GM10847 (cell line): Measurements from ENCODE around the gene MMEL1.

Experiments used
- POLR2A ChIP-seq: IDR thresholded peaks from 2 replicates; pipeline ENCODE4 v1.6.1; 2011; ENCODE audit not compliant: insufficient read length; ENCODE audit errors: extremely low read depth

MMEL1 gene

DNA sequence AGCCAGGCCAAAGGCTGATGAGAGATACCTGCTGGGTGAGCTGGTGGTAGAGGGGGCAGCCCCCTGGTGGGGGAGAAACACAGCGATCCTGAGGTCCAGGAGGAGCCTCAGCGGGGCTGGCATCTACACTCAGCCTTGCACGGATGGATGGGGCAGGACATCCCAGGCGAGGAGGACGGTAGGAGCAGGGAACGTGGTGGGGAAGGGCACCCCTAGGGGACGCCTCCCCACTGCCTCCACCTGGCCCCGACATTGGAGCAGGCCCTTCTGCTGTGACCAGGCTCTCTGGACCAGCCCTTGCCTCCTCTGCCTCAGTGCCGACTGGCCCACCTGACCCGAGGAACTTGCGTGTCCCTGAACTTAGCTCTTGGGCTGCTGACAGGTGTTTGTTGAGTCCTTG, 6.4 kb upstream of the MMEL1 start:
- no peak for TF ChIP-seq POLR2A

DNA sequence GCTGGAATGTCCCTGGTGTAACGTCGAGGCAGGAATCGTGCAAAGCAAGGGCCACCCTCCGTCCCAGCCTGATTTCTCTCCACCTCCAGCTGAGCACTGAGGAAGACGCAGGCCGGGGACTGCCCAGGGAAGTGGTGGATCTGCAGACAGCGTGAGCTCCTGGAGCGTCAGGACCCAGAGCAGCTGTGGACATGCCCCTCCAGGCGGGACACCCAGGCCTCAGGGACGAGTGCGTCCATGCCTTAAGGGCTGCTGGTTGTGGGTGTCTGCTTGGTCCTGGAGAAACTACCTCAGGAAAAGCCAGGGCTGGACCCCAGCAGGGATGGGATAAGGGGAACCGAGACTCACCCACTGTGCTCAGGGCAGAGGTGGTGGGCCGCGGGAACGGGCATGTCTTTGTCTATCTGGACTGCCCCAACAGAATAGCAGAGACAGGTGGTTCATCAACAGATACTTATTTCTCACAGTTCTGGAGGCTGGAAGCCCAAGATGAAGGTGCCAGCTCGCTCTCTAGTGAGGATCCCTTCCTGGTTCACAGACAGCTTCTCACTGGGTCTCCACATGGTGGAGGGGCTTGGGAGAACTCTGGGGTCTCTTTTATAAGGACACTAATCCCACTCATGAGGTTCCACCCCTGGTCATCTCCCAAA, 5.8 kb upstream of the MMEL1 start:
- no peak for TF ChIP-seq POLR2A

DNA sequence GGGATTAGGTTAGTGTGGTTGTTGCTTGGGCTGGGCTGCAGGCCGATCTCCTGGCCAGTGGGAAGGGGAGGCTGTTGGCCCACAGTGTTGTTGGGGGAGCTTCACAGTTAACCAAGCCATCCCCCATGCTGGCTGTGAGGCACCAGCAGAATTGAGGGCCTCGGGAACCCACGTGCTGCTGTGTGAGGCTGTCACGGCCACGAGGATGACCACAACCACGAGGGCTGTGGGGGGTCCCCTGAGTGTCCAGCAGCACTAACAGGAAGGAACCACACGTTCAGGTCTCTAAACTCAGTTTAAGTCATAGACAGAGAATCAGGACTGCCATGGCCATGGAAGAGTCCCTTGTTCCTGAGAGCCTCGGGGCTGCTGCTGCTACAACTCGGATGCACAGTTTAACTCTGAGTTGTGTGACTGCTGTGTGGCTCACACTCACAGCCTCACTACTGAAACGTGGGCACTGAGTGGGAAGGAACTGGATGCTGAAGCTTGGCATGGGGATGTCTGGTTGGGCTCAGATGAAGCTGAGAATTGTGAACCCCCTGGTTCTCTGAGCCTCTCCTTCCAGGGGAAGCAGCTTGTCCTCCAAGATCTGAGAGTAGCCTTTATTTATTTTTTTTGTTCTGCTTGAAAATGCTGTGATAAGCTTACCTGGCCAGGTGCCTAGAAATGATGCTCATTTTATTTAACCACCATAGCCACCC, 4.8 kb upstream of the MMEL1 start:
- TF ChIP-seq POLR2A, result no peak

DNA sequence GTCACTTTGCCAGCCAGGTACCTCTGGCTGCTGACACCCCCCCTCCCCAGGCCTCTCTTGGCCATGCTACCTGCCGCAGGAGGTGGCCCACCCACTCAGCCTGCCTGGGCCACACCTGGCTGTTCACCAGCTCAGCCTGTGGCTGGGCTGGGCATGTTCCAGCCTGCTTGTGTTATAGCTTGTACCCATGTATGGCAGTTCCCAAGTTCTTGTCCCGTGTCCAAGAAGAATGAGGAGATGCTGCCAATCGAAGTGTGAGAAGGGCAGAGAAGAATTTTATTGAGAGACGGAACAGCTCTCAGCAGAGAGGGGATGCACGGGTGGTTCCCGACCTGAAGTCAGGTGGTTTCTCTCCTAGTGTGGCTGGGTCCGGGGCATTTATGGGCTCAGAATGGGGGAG, 3.9 kb upstream of the MMEL1 start:
- TF ChIP-seq POLR2A, result no peak

DNA sequence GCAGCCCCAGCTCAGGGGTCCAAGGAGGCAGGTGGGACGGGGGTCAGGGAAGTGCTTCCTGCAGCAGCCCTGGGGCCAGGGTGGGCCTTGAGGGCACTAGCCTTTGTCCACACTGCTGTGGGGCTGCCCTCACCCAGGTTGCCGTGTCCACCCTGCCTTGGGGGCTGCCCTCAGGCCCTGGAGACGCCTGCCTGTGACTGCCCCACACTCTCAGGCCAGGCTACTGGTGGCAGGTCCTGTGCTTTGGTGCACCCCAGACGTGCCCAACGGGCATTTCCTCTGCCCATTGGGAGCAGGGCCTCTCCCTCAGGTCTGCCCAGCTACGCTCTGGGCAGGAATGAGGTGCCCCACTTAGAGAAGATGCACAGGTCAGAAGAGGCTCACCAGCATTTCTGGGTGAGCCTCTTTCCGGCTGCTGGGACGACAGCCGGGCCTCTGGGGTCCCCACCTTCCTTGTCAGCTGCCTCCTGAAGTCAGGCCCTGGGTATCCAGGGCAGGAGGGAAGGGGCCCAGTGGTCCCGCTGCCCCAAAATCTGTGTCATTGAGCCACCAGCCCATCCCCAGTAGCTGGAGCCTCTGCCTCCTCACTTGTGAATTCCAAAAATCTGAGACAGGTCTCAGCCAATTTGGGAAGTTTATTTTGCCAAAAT, 2.7 kb upstream of the MMEL1 start:
- TF ChIP-seq POLR2A, result no peak

DNA sequence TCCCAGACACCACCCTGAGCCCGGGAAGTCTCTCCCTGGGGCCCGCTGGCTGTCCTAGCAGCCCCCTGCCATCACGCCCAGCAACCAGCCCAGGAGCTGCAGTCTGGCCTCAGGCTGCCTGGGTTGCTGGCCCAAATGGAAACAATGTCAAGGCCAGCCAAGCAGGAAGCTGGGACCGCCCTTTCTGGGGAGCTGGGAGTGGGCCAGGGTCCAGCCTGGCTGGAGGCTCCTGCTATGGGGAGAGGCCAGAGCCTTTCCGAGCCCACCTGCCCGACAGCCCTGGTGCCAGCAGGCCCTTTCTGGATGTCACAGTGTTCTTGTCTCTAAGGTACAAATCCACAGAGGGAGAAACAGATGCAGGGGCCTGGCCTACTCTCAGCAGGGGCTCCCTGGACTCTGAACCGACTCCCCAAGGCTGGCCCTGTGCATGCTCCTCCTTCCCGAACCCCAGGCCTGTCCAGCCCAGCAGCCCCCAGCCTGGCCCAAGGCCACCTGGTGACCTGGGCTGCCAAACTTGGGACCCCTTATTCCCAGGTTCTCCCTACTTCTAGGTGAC, 1.2 kb upstream of the MMEL1 start:
- no peak for TF ChIP-seq POLR2A

DNA sequence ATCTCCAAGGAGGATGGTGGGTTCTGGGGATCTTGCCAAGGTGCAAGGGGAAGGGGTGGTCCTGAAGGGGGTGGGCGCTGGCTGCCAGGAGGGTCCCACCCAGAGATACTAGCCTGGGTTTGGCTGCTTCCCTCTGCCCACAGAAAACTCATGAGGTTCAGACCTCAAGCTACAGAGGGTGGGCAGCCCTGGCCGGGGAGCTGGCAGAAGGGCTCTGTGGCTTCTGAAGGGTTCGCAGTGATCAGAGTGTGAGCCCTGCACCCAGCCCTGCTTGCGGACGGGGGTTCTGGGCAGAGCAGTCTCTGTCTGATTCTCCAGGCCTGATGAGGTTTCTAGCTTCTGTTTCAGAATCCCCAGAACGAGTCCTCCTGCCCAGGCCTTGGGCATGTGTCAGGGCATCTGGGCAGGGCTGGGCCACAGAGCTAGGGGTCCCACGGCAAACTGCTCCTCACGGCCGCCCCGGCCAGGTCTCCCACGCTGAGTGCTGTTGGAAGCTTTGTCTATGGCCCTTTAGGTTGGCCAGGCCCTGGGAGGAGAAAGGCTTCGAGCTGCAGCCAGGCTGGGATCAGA, 635 bp upstream of the MMEL1 start:
- no peak for TF ChIP-seq POLR2A

DNA sequence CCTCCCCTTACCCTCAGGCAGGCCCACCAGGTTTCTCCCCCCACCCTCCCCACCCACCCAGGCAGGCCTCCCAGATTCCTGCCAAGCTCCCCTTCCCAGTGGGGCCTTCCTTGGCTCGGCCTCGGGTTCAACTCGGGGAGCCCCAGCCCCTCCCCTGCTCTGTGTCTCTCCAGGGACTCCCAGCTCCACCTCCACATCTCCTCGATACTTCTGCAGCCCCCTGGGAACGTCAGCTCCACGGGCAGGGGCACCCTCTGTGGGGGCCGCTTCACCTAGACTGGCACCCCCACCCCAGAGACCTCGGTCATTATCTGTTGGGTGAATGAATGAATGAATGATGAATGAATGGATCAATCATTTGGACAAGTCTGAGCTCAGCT, 775 bp downstream of the MMEL1 start:
- no peak for TF ChIP-seq POLR2A

DNA sequence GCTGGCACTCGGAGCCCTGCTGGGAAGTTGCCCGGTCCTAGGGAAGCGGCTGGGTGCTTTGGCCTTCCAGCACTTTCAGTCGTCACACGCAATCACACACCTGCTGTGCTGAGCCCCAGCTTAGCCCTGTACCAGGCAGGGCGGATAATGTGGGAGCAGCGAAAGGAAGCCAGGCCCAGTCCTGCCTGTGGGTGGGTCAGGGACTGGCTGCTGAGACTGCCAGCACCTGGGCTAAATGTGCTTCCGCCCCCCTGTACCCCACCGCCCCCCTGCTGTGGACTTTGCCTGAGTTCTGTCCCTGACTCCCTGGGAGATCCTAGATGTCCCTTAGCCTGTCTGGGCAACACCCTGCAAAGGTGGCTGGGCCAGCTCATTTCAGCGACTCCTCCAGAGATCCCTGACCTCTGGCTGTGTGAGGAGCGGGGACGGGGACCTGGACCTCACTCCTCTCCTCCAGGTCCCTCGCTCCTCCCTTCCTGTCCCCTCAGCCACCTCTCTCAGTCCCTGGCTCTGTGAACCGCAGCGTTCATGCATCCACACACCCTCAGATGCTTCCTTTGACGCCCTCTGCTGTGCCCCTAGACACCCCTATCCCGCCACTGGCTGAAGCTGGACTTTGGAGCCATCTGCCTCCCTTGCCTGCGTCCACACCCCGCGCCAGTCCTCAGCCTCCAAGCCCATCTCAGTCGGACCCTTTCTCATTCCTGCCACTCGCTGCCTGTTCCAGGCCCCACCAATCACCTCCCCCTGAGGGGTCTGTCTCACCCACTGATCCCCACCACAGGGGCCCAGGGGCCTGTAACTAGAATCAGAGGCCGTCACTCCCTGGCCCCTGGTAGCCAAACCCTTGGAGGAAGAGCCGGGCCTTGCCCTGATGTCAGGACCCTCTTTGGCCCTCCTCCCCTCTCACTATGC, 1.4 kb downstream of the MMEL1 start:
- TF ChIP-seq POLR2A, result no peak

DNA sequence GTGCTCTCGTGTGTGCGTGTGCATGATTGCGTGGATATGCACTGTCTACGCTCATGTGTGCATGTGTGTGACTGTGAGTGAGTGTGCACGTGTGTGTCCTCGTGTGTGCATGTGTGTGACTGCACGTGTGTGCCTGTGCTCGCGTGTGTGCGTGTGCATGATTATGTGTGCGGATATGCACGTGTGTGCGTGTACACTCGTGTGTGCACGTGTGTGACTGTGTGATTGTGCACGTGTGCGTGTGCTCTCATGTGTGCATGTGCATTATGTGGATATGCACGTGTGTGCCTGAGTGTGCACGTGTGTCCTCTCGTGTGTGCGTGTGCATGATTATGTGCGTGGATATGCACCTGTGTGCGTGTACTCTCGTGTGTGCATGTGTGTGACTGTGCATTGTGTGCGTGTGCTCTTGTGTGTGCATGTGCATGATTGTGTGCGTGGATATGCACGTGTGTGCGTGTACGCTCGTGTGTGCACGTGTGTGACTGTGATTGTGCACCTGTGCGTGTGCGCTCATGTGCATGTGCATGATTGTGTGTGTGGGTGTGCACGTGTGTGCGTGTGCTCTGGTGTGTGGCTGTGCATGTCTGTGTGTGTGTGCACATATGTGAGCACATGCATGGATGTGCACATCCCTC, 2.2 kb downstream of the MMEL1 start:
- TF ChIP-seq POLR2A, result no peak

DNA sequence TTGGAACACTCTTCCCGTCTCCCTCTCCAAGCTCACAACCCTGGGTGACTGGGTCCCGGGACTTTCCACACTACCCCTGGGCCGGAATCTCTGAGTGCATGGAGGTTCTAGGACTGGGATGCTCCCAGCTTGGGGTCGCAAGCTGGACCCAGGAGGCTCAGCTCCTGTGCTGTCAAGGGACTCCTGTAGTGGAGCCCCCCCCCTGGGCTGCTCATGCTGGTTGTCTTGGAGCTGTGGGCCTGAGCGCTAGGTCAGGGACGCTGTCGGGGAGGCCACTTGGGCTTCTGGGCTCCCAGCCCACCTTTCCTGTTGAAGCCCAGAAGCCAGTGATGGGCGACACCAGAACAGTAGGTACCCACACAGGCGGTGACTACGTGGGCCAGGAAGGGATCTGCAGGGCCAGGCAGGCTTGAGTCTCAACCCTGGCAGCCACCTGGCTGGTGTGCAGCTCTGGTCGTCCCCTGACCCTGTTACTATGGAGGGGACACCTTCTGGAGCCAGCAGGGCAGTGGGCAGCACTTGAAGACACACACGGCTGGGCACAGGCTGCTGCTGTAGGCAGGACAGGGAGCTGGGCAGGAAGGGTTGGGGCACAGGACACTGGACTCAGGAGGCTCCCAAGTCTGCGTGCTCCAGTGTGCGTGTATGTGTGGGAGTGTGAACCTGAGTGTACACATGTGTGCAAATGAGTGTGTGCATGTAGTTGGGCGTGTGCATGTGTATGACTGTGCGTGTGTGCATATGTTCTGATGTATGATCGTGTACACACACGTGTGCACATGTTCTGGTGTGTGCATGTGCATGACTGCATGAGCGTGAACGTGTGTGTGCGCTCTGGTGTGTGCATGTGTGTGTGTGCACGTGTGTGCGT, 3.0 kb downstream of the MMEL1 start:
- TF ChIP-seq POLR2A, result no peak

DNA sequence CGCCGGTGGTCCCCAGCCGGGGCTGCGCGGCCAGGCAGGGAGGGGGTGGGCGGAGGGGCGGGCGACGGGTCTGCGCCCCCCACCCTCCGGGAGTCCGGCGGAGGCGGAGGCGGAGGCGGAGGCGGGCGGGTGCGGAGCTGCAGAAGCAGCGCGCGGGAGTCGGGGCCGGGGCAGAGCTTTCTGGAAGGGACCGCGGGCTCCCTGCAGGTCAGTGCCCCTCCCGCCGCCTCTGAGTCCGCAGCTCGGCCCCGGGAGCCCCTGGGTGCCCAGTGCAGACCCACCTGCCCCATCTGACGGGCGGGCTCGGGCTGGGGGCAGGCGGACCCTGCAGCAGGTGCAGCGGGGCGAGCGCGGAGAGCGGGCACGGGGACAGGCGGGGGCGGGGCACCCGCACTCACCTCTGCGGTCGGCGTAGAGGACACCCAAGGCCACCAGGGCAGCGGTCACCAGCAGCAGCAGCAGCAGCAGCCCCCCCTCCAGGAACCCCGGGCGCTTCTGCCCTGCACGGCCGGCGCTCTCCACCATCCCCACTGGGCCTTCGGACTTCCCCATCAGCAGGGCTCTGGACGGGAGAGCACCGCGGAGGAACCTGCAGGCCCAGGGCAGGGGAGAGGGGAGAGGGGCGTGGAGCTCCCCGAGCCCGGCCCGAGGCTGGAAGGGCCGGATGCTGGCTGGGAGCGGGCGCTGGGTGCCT, 3.7 kb downstream of the MMEL1 start:
- TF ChIP-seq POLR2A, result no peak
